Endothelial cell of umbilical vein (primary cell): Measurements from ENCODE around the gene RINL. TPM values are rescaled to one million over a fixed set of nuclear protein-coding genes. Genes with fewer than 3 reads are reported as not detected.

ENCODE experiments used
- BruUV-seq: library from RNA; stranded (reverse); fragments of 400-500 nt; replicated peaks from 2 replicates; lab custom pipeline; 2021; lab: Mats Ljungman, UMichigan
- CTCF ChIA-PET: fragments of 300-600, 350-600 bp; sonication (Branson Sonifier 250); formaldehyde crosslinking; loops from one replicate; lab custom pipeline; 2021; ENCODE audit warnings: antibody characterized with exemption, inconsistent platforms; lab: Charles Lee
- POLR2A ChIA-PET: fragments of 300-600, 350-600 bp; sonication (Branson Sonifier 250); formaldehyde crosslinking; loops from one replicate; lab custom pipeline; 2021; ENCODE audit warnings: antibody characterized with exemption, inconsistent platforms; lab: Charles Lee
- DNase-seq: peaks from one replicate; pipeline ENCODE4 v3.0.0-alpha.2; 2011; ENCODE audit warnings: low read depth, low spot score
- FAIRE-seq: peaks from 2 replicates; lab custom pipeline; 2011; peaks lifted over from hg19 to GRCh38; lab: Jason Lieb, UNC
- H2AFZ ChIP-seq: 2 replicates; pipeline ENCODE4 v1.6.0; 2012; ENCODE audit warnings: low read depth, low read length, control low read depth, inconsistent platforms
- H3K27ac ChIP-seq: 2 replicates; pipeline ENCODE4 v1.5.1; 2011; ENCODE audit warnings: low read depth, mild to moderate bottlenecking, control low read depth, low read length, moderate library complexity; ENCODE audit not compliant: insufficient read depth
- H3K27me3 ChIP-seq, 2 experiments: 2 replicates each; pipeline versions ENCODE4 v1.6.0 to v1.6.1; 2011; ENCODE audit warnings: low read length in 2 of 2, mixed read lengths in 1 of 2; ENCODE audit not compliant: control insufficient read depth in 2 of 2, insufficient read depth in 2 of 2
- H3K36me3 ChIP-seq, 2 experiments: 2 replicates in 1 of 2; 3 replicates in 1 of 2; pipeline ENCODE4 v1.5.1; 2011; ENCODE audit warnings: low read length in 2 of 2, mild to moderate bottlenecking in 1 of 2, moderate library complexity in 1 of 2; ENCODE audit not compliant: control insufficient read depth in 2 of 2, insufficient read depth in 2 of 2; ENCODE audit errors: extremely low read depth in 1 of 2
- H3K4me1 ChIP-seq: 3 replicates; pipeline ENCODE4 v1.5.1; 2011; ENCODE audit warnings: mild to moderate bottlenecking, low read length; ENCODE audit not compliant: control insufficient read depth, insufficient read depth; ENCODE audit errors: extremely low read depth
- H3K4me2 ChIP-seq: 2 replicates; pipeline ENCODE4 v1.6.1; 2011; ENCODE audit warnings: low read length, control low read depth, mixed read lengths; ENCODE audit not compliant: insufficient read depth
- H3K4me3 ChIP-seq, 3 experiments: fragments of 200-600 bp in 1 of 3; sonication (generic), shearing (Covaris generic) in 1 of 3; replicated peaks in 1 of 3; 2 replicates each; pipeline ENCODE4 v1.5.1; 2011 to 2016; ENCODE audit warnings: control low read depth in 3 of 3, low read length in 3 of 3, mild to moderate bottlenecking in 2 of 3, inconsistent platforms in 1 of 3, low read depth in 1 of 3, moderate library complexity in 1 of 3; ENCODE audit not compliant: insufficient read depth in 1 of 3
- H3K79me2 ChIP-seq: 2 replicates; pipeline ENCODE4 v1.6.0; 2012; ENCODE audit warnings: low read length, inconsistent platforms; ENCODE audit not compliant: control insufficient read depth, insufficient read depth
- H3K9ac ChIP-seq: replicated peaks from 2 replicates; pipeline ENCODE3; 2011; ENCODE audit warnings: low read length, control low read depth; ENCODE audit not compliant: insufficient read depth; ENCODE audit errors: extremely low read depth
- H3K9me1 ChIP-seq: replicated peaks from 3 replicates; pipeline ENCODE4 v1.6.0; 2011; ENCODE audit warnings: mild to moderate bottlenecking, low read length; ENCODE audit not compliant: control insufficient read depth, insufficient read depth; ENCODE audit errors: extremely low read depth
- H3K9me3 ChIP-seq: replicated peaks from 2 replicates; pipeline ENCODE4 v1.5.1; 2012; ENCODE audit warnings: low read length, inconsistent platforms; ENCODE audit not compliant: control insufficient read depth, insufficient read depth
- H4K20me1 ChIP-seq: replicated peaks from 2 replicates; pipeline ENCODE3; 2011; ENCODE audit warnings: mild to moderate bottlenecking, low read length; ENCODE audit not compliant: control insufficient read depth, insufficient read depth; ENCODE audit errors: extremely low read depth
- CTCF ChIP-seq, 2 donors: IDR thresholded peaks; 1 replicate in 1 of 2; 2 replicates in 1 of 2; pipeline ENCODE4 v1.5.1; 2011; ENCODE audit warnings: low read length in 2 of 2, mild to moderate bottlenecking in 2 of 2, moderate library complexity in 2 of 2, control low read depth in 1 of 2, inconsistent platforms in 1 of 2, low read depth in 1 of 2; ENCODE audit not compliant: insufficient read depth in 1 of 2; ENCODE audit errors: extremely low read depth in 1 of 2
- EZH2 ChIP-seq: IDR thresholded peaks from 2 replicates; pipeline ENCODE4 v1.6.1; 2012; ENCODE audit warnings: borderline replicate concordance, low read depth, mild to moderate bottlenecking, moderate library complexity, low read length, inconsistent platforms; ENCODE audit not compliant: severe bottlenecking
- FOS ChIP-seq: IDR thresholded peaks from 2 replicates; pipeline ENCODE4 v1.6.1; 2011; ENCODE audit warnings: mild to moderate bottlenecking, low read length, moderate library complexity, borderline replicate concordance; ENCODE audit not compliant: insufficient read depth
- GATA2 ChIP-seq: IDR thresholded peaks from 2 replicates; pipeline ENCODE4 v1.7.0; 2011; ENCODE audit warnings: low read depth, mild to moderate bottlenecking, moderate library complexity, mixed read lengths, low read length; ENCODE audit not compliant: insufficient read length, insufficient read depth
- JUN ChIP-seq: IDR thresholded peaks from 2 replicates; pipeline ENCODE4 v1.6.1; 2011; ENCODE audit warnings: borderline replicate concordance, low read depth; ENCODE audit not compliant: insufficient read length, insufficient read depth
- MAX ChIP-seq: IDR thresholded peaks from 2 replicates; pipeline ENCODE4 v1.6.1; 2011; ENCODE audit not compliant: insufficient read depth, insufficient read length
- MYC ChIP-seq: IDR thresholded peaks from one replicate; pipeline ENCODE4 v1.6.1; 2011; ENCODE audit warnings: mild to moderate bottlenecking, low read depth, low read length
- POLR2A ChIP-seq: IDR thresholded peaks from 2 replicates; pipeline ENCODE4 v1.6.1; 2012; ENCODE audit warnings: low read depth, mild to moderate bottlenecking, control low read depth, low read length
- POLR2AphosphoS5 ChIP-seq: IDR thresholded peaks from 2 replicates; pipeline ENCODE4 v1.6.1; 2012; ENCODE audit warnings: low read depth, mild to moderate bottlenecking, control low read depth, low read length, moderate library complexity; ENCODE audit not compliant: insufficient read depth
- dilution Hi-C: fragments of 300-500 bp; cut with MboI; formaldehyde crosslinking; loops from one replicate; pipeline ENCODE4 v1.15.0; 2019; ENCODE audit warnings: low sequenced_read_pairs; ENCODE audit not compliant: extremely low pct_ligation_motif_present
- intact Hi-C: fragments of 100-400 bp; cut with micrococcal nuclease; formaldehyde crosslinking; loops from one replicate; pipeline ENCODE4 v1.10.0; 2022
- polyA plus RNA-seq, 4 experiments: library from polyadenylated mRNA; depleted of rRNA in 3 of 4; stranded (reverse) in 3 of 4; unstranded in 1 of 4; fragments of >200 nt; gene quantifications; 2 replicates each; pipeline versions ENCODE4 v1.2.1 to v1.2.3, GENCODE V29; 2011 to 2012; ENCODE audit warnings: missing spikeins in 1 of 4
- total RNA-seq: library from RNA; stranded (reverse); gene quantifications from 2 replicates; pipeline ENCODE4 v1.2.3, GENCODE V29; 2021

RINL gene
- total and polyA plus RNA-seq, 2 donors (not counting 3 experiments of a cell fraction or from before 2014, with no cell fraction given), result 5.3 to 10.1 TPM

GRCh38 chr19:38880076-38880881 is 2.2 kb upstream of the RINL start:
- CTCF ChIA-PET, result no interaction called here
- intact Hi-C loops, result no loop called here

More at GRCh38 chr19:38880076-38880881, 2.2 kb upstream of the RINL start:
- no peaks in the 10 kb centered on the region for H3K9me1 ChIP-seq
- dilution Hi-C loops, result no loop called here
- no peaks in the 10 kb centered on the region for H4K20me1 ChIP-seq
- no peak overlapping the region for H3K27ac ChIP-seq
- no peak overlapping the region for H3K4me2 ChIP-seq
- FAIRE-seq (no peak), DNase-seq (no peak)
- H3K79me2 ChIP-seq, result no peaks in the 10 kb centered on the region
- H3K4me3 ChIP-seq, result no peak overlapping the region
- TF ChIP-seq EZH2, result no peak
- no peak for TF ChIP-seq CTCF (IDR thresholded peaks at IDR 0.05; ENCODE audit: extremely low read depth in 1 of 2, insufficient read depth in 1 of 2, low read depth in 1 of 2, low read length in 2 of 2)
- no peak for TF ChIP-seq GATA2
- no peak for TF ChIP-seq POLR2A
- TF ChIP-seq MAX, result no peak
- TF ChIP-seq MYC, result no peak
- TF ChIP-seq FOS, result no peak
- TF ChIP-seq POLR2AphosphoS5, result no peak
- no peak for TF ChIP-seq JUN
- H3K9me3 ChIP-seq, result no peaks in the 10 kb centered on the region
- H2AFZ ChIP-seq, result no peak overlapping the region
- peaks cover 0 to 9% of the 10 kb centered on the region in 2 experiments for H3K36me3 ChIP-seq
- H3K27me3 ChIP-seq, result no peaks in the 10 kb centered on the region
- no peak overlapping the region for H3K9ac ChIP-seq
- BruUV-seq, result no TSS peak
- peaks cover 13% of the 10 kb centered on the region for H3K4me1 ChIP-seq
- POLR2A ChIA-PET, result no interaction called here
